H1 (cell line): ENCODE data around the gene IL1RAP. TPM values are rescaled to one million over a fixed set of nuclear protein-coding genes. Genes with fewer than 3 reads are reported as not detected.

Experiments used
- CTCF ChIA-PET: fragments of 300-600 bp; sonication (Branson Sonifier 250); formaldehyde crosslinking; loops from one replicate; lab custom pipeline; 2021; ENCODE audit not compliant: partially characterized antibody; lab: Charles Lee
- POLR2A ChIA-PET: fragments of 300-600 bp; sonication (Branson Sonifier 250); formaldehyde crosslinking; loops from one replicate; lab custom pipeline; 2021; ENCODE audit warnings: inconsistent platforms; ENCODE audit not compliant: partially characterized antibody; lab: Charles Lee
- DNase-seq, 2 experiments: peaks; one replicate each; pipeline versions ENCODE4 v3.0.0 to v3.0.0-alpha.2; 2010 to 2022; ENCODE audit warnings: low spot score in 2 of 2, low read depth in 1 of 2, mixed read lengths in 1 of 2
- FAIRE-seq: peaks from 2 replicates; lab custom pipeline; 2011; peaks lifted over from hg19 to GRCh38; lab: Jason Lieb, UNC
- H2AFZ ChIP-seq: 2 replicates; pipeline ENCODE4 v1.8.1; 2012; ENCODE audit warnings: low read length, inconsistent platforms
- H2AK5ac ChIP-seq: 2 replicates; pipeline ENCODE4 v1.6.1; 2013; ENCODE audit warnings: low read depth, low read length
- H2BK120ac ChIP-seq: replicated peaks from 2 replicates; pipeline ENCODE3; 2013; ENCODE audit warnings: low read depth, low read length, inconsistent platforms
- H2BK12ac ChIP-seq: 2 replicates; pipeline ENCODE4 v1.6.1; 2013; ENCODE audit warnings: low read depth, low read length
- H2BK15ac ChIP-seq: 2 replicates; pipeline ENCODE4 v1.6.1; 2013; ENCODE audit warnings: low read length
- H2BK20ac ChIP-seq: 2 replicates; pipeline ENCODE4 v1.6.1; 2013; ENCODE audit warnings: low read length
- H2BK5ac ChIP-seq: 2 replicates; pipeline ENCODE4 v1.6.1; 2013; ENCODE audit warnings: low read depth, low read length
- H3K14ac ChIP-seq: 2 replicates; pipeline ENCODE4 v1.6.1; 2013; ENCODE audit warnings: inconsistent platforms; ENCODE audit not compliant: insufficient read length
- H3K18ac ChIP-seq: 2 replicates; pipeline ENCODE4 v1.6.1; 2013; ENCODE audit warnings: low read length; ENCODE audit errors: extremely low read depth
- H3K23ac ChIP-seq: 2 replicates; pipeline ENCODE4 v1.6.1; 2013; ENCODE audit warnings: inconsistent platforms; ENCODE audit not compliant: insufficient read length
- H3K23me2 ChIP-seq: 2 replicates; pipeline ENCODE4 v1.6.1; 2013; ENCODE audit warnings: low read depth, low read length
- H3K27ac ChIP-seq: 2 replicates; pipeline ENCODE4 v1.6.1; 2011; ENCODE audit warnings: low read depth, low read length, inconsistent platforms
- H3K27me3 ChIP-seq, 4 experiments: replicated peaks in 1 of 4; 1 replicate in 1 of 4; 2 replicates in 3 of 4; pipeline versions ENCODE4 v1.6.1 to v1.8.1; 2011 to 2013; ENCODE audit warnings: low read length in 3 of 4, mild to moderate bottlenecking in 3 of 4, inconsistent platforms in 2 of 4, mixed read lengths in 2 of 4, moderate library complexity in 1 of 4; ENCODE audit not compliant: control insufficient read depth in 3 of 4, insufficient read depth in 3 of 4; ENCODE audit errors: extremely low read depth in 1 of 4
- H3K36me3 ChIP-seq, 4 experiments: 2 replicates each; pipeline versions ENCODE4 v1.6.1 to v1.8.1; 2011 to 2013; ENCODE audit warnings: mild to moderate bottlenecking in 4 of 4, low read length in 3 of 4, moderate library complexity in 2 of 4, control low read depth in 1 of 4, inconsistent platforms in 1 of 4; ENCODE audit not compliant: insufficient read depth in 4 of 4, control insufficient read depth in 2 of 4
- H3K4ac ChIP-seq: replicated peaks from 2 replicates; pipeline ENCODE3; 2013; ENCODE audit warnings: low read length, low read depth, mixed read lengths, inconsistent platforms; ENCODE audit not compliant: insufficient read length
- H3K4me1 ChIP-seq, 4 experiments: replicated peaks in 1 of 4; 1 replicate in 1 of 4; 2 replicates in 3 of 4; pipeline versions ENCODE4 v1.6.1 to v1.8.1; 2011 to 2013; ENCODE audit warnings: low read length in 3 of 4, inconsistent platforms in 2 of 4, mixed read lengths in 1 of 4; ENCODE audit not compliant: insufficient read depth in 4 of 4, control insufficient read depth in 3 of 4
- H3K4me2 ChIP-seq, 2 experiments: 2 replicates each; pipeline versions ENCODE4 v1.6.1 to v1.8.1; 2011 to 2013; ENCODE audit warnings: low read depth in 2 of 2, low read length in 2 of 2, control low read depth in 1 of 2, inconsistent platforms in 1 of 2, mild to moderate bottlenecking in 1 of 2; ENCODE audit not compliant: insufficient read depth in 1 of 2
- H3K4me3 ChIP-seq, 4 experiments: fragments of 200-600, 300-600 bp in 1 of 4; sonication (generic), shearing (Covaris generic), sonication (Bioruptor Twin) in 1 of 4; 2 replicates each; pipeline versions ENCODE4 v1.5.1 to v1.8.1; 2011 to 2016; ENCODE audit warnings: low read length in 4 of 4, low read depth in 3 of 4, control low read depth in 2 of 4, inconsistent platforms in 2 of 4, mild to moderate bottlenecking in 2 of 4, mixed read lengths in 1 of 4, moderate library complexity in 1 of 4; ENCODE audit not compliant: insufficient read depth in 2 of 4; ENCODE audit errors: extremely low read depth in 1 of 4
- H3K56ac ChIP-seq: replicated peaks from 2 replicates; pipeline ENCODE3; 2013; ENCODE audit warnings: low read depth, mild to moderate bottlenecking, mixed read lengths, low read length, inconsistent platforms; ENCODE audit not compliant: insufficient read length
- H3K79me1 ChIP-seq: 2 replicates; pipeline ENCODE4 v1.6.1; 2013; ENCODE audit warnings: low read depth, low read length, control low read depth
- H3K79me2 ChIP-seq, 2 experiments: 2 replicates each; pipeline versions ENCODE4 v1.6.1 to v1.8.1; 2012 to 2013; ENCODE audit warnings: low read length in 2 of 2, mild to moderate bottlenecking in 2 of 2, inconsistent platforms in 1 of 2; ENCODE audit not compliant: insufficient read depth in 2 of 2, control insufficient read depth in 1 of 2
- H3K9ac ChIP-seq, 4 experiments: replicated peaks in 1 of 4; 1 replicate in 1 of 4; 2 replicates in 3 of 4; pipeline versions ENCODE4 v1.6.1 to v1.8.1; 2011 to 2013; ENCODE audit warnings: low read depth in 3 of 4, low read length in 3 of 4, control low read depth in 2 of 4, mild to moderate bottlenecking in 2 of 4, moderate library complexity in 2 of 4, inconsistent platforms in 1 of 4; ENCODE audit errors: extremely low read depth in 1 of 4
- H3K9me3 ChIP-seq, 2 experiments: 2 replicates each; pipeline versions ENCODE4 v1.6.1 to v1.8.1; 2012 to 2013; ENCODE audit warnings: mild to moderate bottlenecking in 2 of 2, moderate library complexity in 2 of 2, control low read depth in 1 of 2, inconsistent platforms in 1 of 2, low read depth in 1 of 2, low read length in 1 of 2, mixed read lengths in 1 of 2; ENCODE audit not compliant: insufficient read depth in 2 of 2
- H4K20me1 ChIP-seq, 2 experiments: replicated peaks in 1 of 2; 2 replicates each; pipeline versions ENCODE3 to v1.8.1; 2011 to 2013; ENCODE audit warnings: inconsistent platforms in 2 of 2, low read length in 2 of 2, mild to moderate bottlenecking in 1 of 2; ENCODE audit not compliant: insufficient read depth in 2 of 2, control insufficient read depth in 1 of 2
- H4K5ac ChIP-seq: 2 replicates; pipeline ENCODE4 v1.6.1; 2013; ENCODE audit warnings: low read length, low read depth, mixed read lengths, inconsistent platforms; ENCODE audit not compliant: insufficient read length
- H4K8ac ChIP-seq: 2 replicates; pipeline ENCODE4 v1.8.0; 2013; ENCODE audit warnings: mild to moderate bottlenecking, moderate library complexity, low read length, inconsistent platforms; ENCODE audit not compliant: insufficient read depth; ENCODE audit errors: extremely low read depth
- H4K91ac ChIP-seq: replicated peaks from 2 replicates; pipeline ENCODE3; 2013; ENCODE audit warnings: low read length, mixed read lengths, inconsistent platforms; ENCODE audit not compliant: insufficient read length
- ATF2 ChIP-seq: IDR thresholded peaks from 2 replicates; pipeline ENCODE4 v1.6.1; 2012; ENCODE audit warnings: low read length, inconsistent platforms
- BCL11A ChIP-seq, 2 experiments: IDR thresholded peaks; one replicate each; pipeline ENCODE4 v1.6.1; 2011; ENCODE audit warnings: low read depth in 2 of 2, low read length in 2 of 2, mild to moderate bottlenecking in 2 of 2
- NANOG ChIP-seq: IDR thresholded peaks from 2 replicates; pipeline ENCODE4 v1.6.1; 2011; ENCODE audit warnings: low read length, low read depth, mild to moderate bottlenecking, inconsistent platforms; ENCODE audit not compliant: insufficient read depth, poor library complexity, severe bottlenecking
- RBBP5 ChIP-seq: IDR thresholded peaks from 2 replicates; pipeline ENCODE4 v1.7.1; 2012; ENCODE audit warnings: low read depth, mild to moderate bottlenecking, inconsistent platforms, low read length, moderate library complexity, borderline replicate concordance
- RXRA ChIP-seq: IDR thresholded peaks from 2 replicates; pipeline ENCODE4 v1.6.1; 2011; ENCODE audit warnings: low read depth, mild to moderate bottlenecking, low read length, moderate library complexity; ENCODE audit not compliant: insufficient read depth
- SAP30 ChIP-seq: fragments of 300-600 bp; sonication (generic); IDR thresholded peaks from 2 replicates; pipeline ENCODE4 v1.7.1; 2012; ENCODE audit warnings: low read length, moderate library complexity, mild to moderate bottlenecking, inconsistent platforms; ENCODE audit not compliant: insufficient read depth, insufficient replicate concordance
- SIRT6 ChIP-seq: IDR thresholded peaks from one replicate; pipeline ENCODE4 v1.7.1; 2012; ENCODE audit warnings: low read length, inconsistent platforms
- SP4 ChIP-seq: IDR thresholded peaks from 2 replicates; pipeline ENCODE4 v1.6.1; 2012; ENCODE audit warnings: low read length, inconsistent platforms
- SRF ChIP-seq: IDR thresholded peaks from 2 replicates; pipeline ENCODE4 v1.6.1; 2011; ENCODE audit warnings: mild to moderate bottlenecking, low read depth, low read length, moderate library complexity
- USF2 ChIP-seq: IDR thresholded peaks from 2 replicates; pipeline ENCODE4 v1.6.1; 2011; ENCODE audit warnings: low read length, improper control_type of control experiment
- YY1 ChIP-seq: IDR thresholded peaks from 2 replicates; pipeline ENCODE4 v1.6.1; 2011; ENCODE audit warnings: low read depth, mild to moderate bottlenecking, low read length
- ZNF274 ChIP-seq: IDR thresholded peaks from 2 replicates; pipeline ENCODE4 v1.7.0; 2012; ENCODE audit warnings: low read length, borderline replicate concordance; ENCODE audit errors: extremely low read depth
- WGBS, 2 experiments: shearing (Covaris generic) in 1 of 2; methylation state at CpG; one replicate each; pipeline versions ENCODE4 v1.1.6 to v1.1.7; 2013 to 2015; ENCODE audit warnings: low lambda C conversion rate in 2 of 2, mixed read lengths in 2 of 2, inconsistent platforms in 1 of 2, low coverage in 1 of 2, missing lambda C conversion rate in 1 of 2; ENCODE audit not compliant: insufficient replicate concordance in 2 of 2, insufficient coverage in 1 of 2, insufficient read length in 1 of 2; ENCODE audit errors: extremely low coverage in 1 of 2, missing lambda C conversion rate in 1 of 2; 5-methylcytosine and 5-hydroxymethylcytosine counted together
- polyA plus RNA-seq, 7 experiments: library from polyadenylated mRNA; depleted of rRNA in 3 of 7; stranded (reverse) in 5 of 7; unstranded in 2 of 7; fragments of >200 nt in 5 of 7; fragments of 200-250 nt in 2 of 7; gene quantifications; 1 replicate in 5 of 7; 2 replicates in 1 of 7; 4 replicates in 1 of 7; pipeline versions ENCODE4 v1.2.1 to v1.2.3, GENCODE V29; 2011 to 2013; ENCODE audit warnings: missing spikeins in 2 of 7, mixed read lengths in 2 of 7
- total RNA-seq: library from RNA; stranded (reverse); fragmentation: NEBNext Ultra II Directional; extraction: Animal tissue kit (Norgen Biotek cat#: 25700); gene quantifications from 2 replicates; pipeline ENCODE4 v1.2.1, GENCODE V29; 2021

IL1RAP gene
- total and polyA plus RNA-seq, 2 of the 8 experiments (the other 6 are each of a cell fraction or from before 2014, with no cell fraction given) = 2.4 to 3.9 TPM

- Histone ChIP-seq H3K36me3 (no peaks in the 10 kb centered on the region), H3K27me3 (no peaks in the 10 kb centered on the region), H3K18ac (no peak overlapping the region), H3K9me3 (0 out of 4 replicates have a peak, but pooled peaks cover 0 to 2% of the 10 kb centered on the region in 2 experiments), H2BK20ac (no peak overlapping the region), H3K23ac (no peak overlapping the region), H3K4me1 (peaks cover 0 to 2% (median 0%) of the 10 kb centered on the region in 4 experiments; a peak in 1 of 7 replicates), H2AK5ac (no peak overlapping the region), H4K20me1 (no peaks in the 10 kb centered on the region), H3K79me1 (no peaks in the 10 kb centered on the region), H3K4me3 (no peak overlapping the region), H4K8ac (no peak overlapping the region), H3K56ac (no peak overlapping the region), H2BK15ac (no peak overlapping the region), H3K27ac (no peak overlapping the region), H4K91ac (no peak overlapping the region), H2BK12ac (no peak overlapping the region), H3K79me2 (no peaks in the 10 kb centered on the region), H2AFZ (no peak overlapping the region), H2BK120ac (no peak overlapping the region), H2BK5ac (no peak overlapping the region), H4K5ac (no peak overlapping the region), H3K23me2 (no peaks in the 10 kb centered on the region), H3K4me2 (no peak overlapping the region), H3K9ac (no peak overlapping the region), H3K14ac (no peak overlapping the region), H3K4ac (no peak overlapping the region)
- ChIA-PET POLR2A (no interaction called here), CTCF (no interaction called here)
- DNase-seq (no peak), FAIRE-seq (no peak)
- WGBS, 2 experiments = 86% methylated on average over 2 of the region's 2 CpGs; no CpG with 5 or more reads in 1 of the 2 experiments
- TF ChIP-seq YY1 (no peak), SRF (no peak), USF2 (no peak), SAP30 (no peak), ATF2 (no peak), BCL11A (IDR thresholded peaks at IDR 0.05; ENCODE audit: low read depth in 2 of 2, low read length in 2 of 2) (no peak), RXRA (no peak), SIRT6 (no peak), SP4 (no peak), NANOG (no peak), ZNF274 (no peak), RBBP5 (no peak)
These were observed 60.6 kb downstream of the IL1RAP start for GRCh38 chr3:190574473-190574872.
